IPS-NIHi7 (cell line): ENCODE measurements around the gene PPIP5K2.

ENCODE experiments used
- DNase-seq: peaks from one replicate; pipeline ENCODE4 v3.0.0; 2012; ENCODE audit warnings: mixed read lengths; ENCODE audit errors: extremely low spot score

PPIP5K2 gene

DNA sequence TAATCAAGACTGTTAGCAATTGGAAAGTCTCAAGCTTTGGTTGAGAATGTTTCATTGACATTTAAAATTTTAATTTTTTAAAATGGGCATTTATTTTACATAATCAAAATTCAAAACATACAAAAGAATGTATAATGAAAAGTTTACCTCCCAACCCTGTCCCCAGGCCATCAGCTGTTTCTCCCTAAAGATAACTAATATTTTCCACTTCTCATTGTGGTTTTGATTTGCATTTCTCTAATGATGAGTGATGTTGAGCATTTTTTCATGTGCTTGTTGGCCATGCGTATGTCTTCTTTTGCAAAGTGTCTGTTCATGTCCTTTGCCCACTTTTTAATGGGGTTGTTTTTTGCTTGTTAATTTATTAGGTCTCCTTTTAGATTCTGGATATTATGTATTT, 127.0 kb downstream of the PPIP5K2 start:
- DNase-seq, result no peak

DNA sequence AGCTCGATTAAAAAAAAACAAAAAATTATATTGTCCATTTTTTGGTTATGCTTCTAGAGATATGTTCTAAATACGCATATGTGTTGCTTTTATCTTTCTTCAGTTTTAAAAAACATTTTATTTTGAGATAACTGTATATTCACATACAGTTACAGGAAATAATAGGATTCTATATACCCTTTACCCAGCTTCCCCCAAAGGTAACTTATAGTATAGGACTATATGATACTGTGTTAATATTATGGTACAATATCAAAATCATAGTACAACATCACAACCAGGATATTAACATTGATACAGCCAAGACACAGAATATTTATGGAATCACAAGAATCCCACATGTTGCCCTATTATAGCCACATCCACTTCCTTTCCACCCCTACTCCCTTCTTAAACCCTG, 129.0 kb downstream of the PPIP5K2 start:
- DNase-seq, result no peak

DNA sequence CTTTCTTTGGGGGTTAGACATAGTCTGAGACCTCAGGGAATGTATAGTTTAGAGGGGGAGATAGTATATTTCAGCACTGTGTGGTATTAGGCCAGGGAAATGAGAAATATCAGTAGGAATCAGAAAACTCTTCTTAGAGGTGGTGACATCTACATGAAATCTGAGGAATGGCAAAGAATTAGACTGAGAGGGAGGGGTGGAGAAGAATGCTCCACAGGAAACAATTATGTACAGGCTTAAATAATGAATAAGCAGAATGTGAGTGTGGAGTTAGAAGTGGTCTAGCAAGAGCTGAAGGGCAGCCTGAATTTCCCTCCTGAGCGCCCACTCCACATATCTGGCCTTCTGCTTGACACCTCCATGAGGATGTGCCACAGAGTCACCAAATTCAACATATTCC, 134.8 kb downstream of the PPIP5K2 start:
- no peak for DNase-seq

DNA sequence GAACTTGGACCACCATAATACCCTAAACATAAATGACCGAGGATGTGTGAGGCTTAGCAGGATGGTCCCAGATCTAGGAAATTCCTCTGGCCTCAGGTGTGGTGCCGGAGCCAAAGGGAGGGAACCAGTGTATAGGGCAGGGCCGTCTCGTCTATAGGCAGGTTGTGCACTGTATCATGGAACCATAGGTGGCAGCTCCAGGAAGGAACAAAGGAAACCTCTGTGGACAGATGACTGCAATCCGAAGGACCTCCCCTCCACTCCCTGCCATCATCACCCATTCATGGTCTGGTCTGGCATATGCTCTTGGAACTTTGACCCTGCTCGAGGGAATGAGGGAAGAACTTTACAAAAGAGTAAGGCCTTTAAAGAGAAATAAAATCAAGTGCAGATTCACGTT, 135.6 kb downstream of the PPIP5K2 start:
- no peak for DNase-seq

DNA sequence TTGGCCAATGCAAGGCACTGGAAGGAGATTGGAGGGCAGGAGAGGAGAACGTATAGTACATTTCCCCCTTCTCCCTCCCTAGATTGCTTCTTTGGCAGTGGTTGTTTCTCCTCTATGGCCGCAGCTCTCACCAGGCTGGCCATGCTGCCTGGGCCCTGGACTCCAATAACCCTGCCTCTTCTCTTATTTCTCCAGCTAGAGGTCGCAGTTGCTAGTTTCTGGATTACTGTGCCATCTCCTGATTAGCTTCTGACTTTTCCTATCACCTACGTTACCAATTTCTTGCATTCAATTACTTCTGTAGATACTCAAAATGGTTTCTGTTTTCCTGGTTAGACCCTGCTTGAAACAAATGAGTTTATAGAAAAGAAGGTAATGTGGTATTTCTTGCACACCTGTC, 136.1 kb downstream of the PPIP5K2 start:
- peak; percentile 24 for DNase-seq

DNA sequence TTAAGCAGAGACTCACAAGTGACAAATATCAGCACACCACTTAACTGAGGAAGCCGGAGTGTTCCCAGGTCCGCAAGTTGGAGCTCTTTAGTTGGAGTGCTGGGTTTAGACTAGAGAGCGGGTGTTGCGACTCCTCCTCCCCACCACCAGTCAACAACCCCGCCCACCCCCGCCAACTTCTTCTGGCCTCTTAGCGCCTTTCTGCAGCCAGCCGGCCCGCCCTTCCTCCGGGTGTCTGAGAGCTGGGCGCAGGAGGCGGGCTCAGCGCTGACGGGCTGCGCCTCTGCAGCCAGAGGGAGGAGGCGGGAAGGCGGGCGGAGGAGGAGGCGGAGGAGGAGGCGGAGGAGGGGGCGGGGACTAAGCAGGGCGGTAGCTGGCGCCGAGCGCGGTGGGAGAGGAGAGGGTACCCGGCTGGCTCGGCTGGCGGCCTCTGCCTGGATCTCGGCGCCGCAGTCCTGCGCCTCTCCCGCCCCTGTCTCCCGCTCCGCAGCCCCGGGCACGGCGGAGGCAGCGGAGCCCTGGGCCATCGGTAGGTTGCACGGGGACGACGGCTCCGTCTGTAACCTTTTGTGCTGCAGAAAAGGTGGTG, 138.4 kb downstream of the PPIP5K2 start, which contains the start of gene MACIR:
Gene MACIR, plus strand, starts transcription at position 396 of the 589 bp plus-strand sequence. CDS start 17,157 bp downstream, outside the sequence.
- peak; percentile 95 for DNase-seq

DNA sequence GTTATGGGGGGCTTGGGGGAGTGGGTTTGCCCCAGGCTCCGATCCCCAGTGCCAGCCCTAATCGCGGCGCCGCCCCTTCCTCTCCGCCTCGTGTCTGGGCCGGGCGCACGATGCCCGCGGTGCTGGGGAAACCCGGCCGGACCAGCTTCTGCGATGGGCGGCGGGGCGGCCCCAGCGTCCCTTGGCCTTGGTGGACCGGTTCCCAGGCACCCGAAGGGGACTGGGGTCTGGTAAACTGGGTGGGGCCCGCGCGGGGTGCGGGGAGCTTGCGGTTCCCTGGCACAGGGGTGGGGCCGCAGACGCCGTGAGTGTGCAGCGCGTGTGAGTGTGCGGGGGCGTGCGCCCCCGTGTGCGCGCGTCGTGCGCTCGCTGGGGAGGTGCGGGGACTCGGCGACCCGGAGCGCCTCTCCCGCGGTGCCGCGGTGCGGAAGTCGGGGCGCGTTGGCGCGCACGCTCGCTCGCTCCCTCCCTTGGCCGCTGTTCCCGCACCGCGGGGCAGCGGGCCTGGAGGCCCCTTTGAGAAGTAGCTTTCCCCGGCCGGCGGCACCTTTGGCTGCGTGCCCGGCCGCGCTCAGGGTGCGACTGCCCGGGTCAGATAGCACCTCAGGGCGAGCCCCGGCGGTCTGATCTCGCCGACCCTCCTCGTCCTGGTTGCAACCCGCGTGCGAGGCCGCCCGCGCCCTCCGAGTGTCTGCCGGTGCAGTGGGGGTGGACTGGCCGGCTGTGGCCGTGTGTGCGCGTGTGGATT, 139.0 kb downstream of the PPIP5K2 start:
- peak; percentile 54 for DNase-seq

DNA sequence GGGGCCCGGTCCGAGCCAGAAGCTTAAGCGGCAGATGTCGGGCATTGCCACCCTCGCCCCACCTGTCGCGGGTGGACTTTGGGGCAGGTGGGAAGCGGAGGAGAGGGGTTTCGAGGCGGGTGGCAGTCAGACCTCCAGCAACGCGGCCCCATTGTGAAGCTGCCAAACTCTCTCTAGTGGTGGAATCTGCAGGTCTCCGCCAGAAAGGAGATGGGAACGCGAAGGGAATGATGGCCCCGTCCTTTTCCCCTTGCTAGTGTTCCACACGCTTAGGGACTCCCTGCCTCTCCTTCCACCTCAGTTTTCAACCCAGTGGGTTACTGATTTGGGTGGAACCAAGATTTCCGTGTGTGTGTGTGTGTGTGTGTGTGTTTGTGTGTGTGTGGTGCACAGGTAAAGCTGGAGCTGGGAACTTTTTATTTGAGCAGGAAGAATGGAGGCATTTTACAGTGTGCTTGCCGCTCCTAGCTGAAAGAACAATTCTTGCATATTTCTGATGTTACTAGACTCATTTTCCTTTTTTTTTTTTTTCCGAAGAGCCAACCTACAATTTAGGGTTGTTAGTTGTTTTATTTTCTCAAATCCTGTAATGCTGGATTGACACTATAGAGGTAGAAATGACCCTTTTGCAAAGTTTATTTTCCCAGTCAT, 139.7 kb downstream of the PPIP5K2 start:
- DNase-seq, result peak; percentile 31

DNA sequence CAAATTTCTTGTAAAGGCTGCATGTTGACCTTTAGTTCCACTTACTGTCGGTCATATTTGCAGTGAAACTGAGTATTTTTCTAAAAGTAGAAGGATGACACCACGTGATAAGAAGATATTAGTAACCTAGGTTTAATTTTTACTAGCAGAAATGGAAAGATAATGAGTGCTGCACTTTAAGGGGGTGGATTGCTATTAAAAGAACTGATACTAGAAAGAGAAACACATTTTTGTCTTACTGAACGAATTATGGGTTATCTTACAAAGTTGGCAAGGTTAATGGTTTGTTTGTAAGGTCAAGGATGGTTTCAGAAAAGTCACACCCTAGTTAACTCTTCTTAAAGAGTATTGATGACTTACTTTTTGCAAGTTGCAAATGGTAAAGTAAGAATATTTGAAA, 140.8 kb downstream of the PPIP5K2 start:
- DNase-seq, result no peak
